ENCODE measurements around the gene MS4A4A.

MS4A4A gene

GRCh38 chr11:60303661-60304060, 23.2 kb downstream of the MS4A4A start:
- no peak for DNase-seq

GRCh38 chr11:60305906-60306619, 25.6 kb downstream of the MS4A4A start:
- no peak for DNase-seq

- DNase-seq, result no peak
Measured at GRCh38 chr11:60307507-60308195, 27.2 kb downstream of the MS4A4A start.

GRCh38 chr11:60310407-60310998, 30.0 kb downstream of the MS4A4A start:
- DNase-seq, result no peak

- DNase-seq, result no peak
Measured at GRCh38 chr11:60314635-60315321, 34.3 kb downstream of the MS4A4A start.

- DNase-seq, result no peak
Measured at GRCh38 chr11:60315871-60316270, 35.4 kb downstream of the MS4A4A start.

- DNase-seq, result no peak
Measured at GRCh38 chr11:60316317-60316716, 35.9 kb downstream of the MS4A4A start.

GRCh38 chr11:60318726-60319125, 38.3 kb downstream of the MS4A4A start:
- DNase-seq, result no peak

GRCh38 chr11:60321051-60321450, 40.6 kb downstream of the MS4A4A start:
- no peak for DNase-seq

GRCh38 chr11:60326955-60327354, 46.5 kb downstream of the MS4A4A start, which contains the start of gene MS4A6E:
Gene MS4A6E, plus strand, starts transcription at chr11:60327255. Its CDS starts 7,641 bp downstream, at chr11:60334896.
- no peak for DNase-seq

- no peak for DNase-seq
Measured at GRCh38 chr11:60328460-60328859, 48.0 kb downstream of the MS4A4A start.

- DNase-seq, result no peak
Measured at GRCh38 chr11:60332846-60333245, 52.4 kb downstream of the MS4A4A start.

GRCh38 chr11:60334005-60334620, 53.6 kb downstream of the MS4A4A start:
- DNase-seq, result no peak

GRCh38 chr11:60336767-60337391, 56.4 kb downstream of the MS4A4A start:
- no peak for DNase-seq

GRCh38 chr11:60338053-60338452, 57.6 kb downstream of the MS4A4A start:
- DNase-seq, result no peak

GRCh38 chr11:60339356-60339755, 58.9 kb downstream of the MS4A4A start:
- DNase-seq, result no peak

GRCh38 chr11:60343094-60343704, 62.7 kb downstream of the MS4A4A start:
- DNase-seq, result no peak

GRCh38 chr11:60344146-60344545, 63.7 kb downstream of the MS4A4A start:
- no peak for DNase-seq

GRCh38 chr11:60345489-60345888, 65.0 kb downstream of the MS4A4A start:
- no peak for DNase-seq

- DNase-seq, result no peak
Measured at GRCh38 chr11:60347084-60347797, 66.8 kb downstream of the MS4A4A start.

GRCh38 chr11:60348116-60348515, 67.7 kb downstream of the MS4A4A start:
- no peak for DNase-seq
